GM10266 (cell line): Measurements from ENCODE around the gene TIMM13.

Experiments used
- DNase-seq: peaks from one replicate; pipeline ENCODE4 v3.0.0; 2012; ENCODE audit errors: extremely low spot score
- CTCF ChIP-seq: IDR thresholded peaks from 2 replicates; pipeline ENCODE4 v1.5.1; 2012; ENCODE audit warnings: mild to moderate bottlenecking, low read depth; ENCODE audit not compliant: control insufficient read depth, insufficient read depth; ENCODE audit errors: missing control alignments

Gene TIMM13

GRCh38 chr19:2415281-2415972 lies 12.0 kb downstream of the TIMM13 start:
- no peak for DNase-seq

DNA sequence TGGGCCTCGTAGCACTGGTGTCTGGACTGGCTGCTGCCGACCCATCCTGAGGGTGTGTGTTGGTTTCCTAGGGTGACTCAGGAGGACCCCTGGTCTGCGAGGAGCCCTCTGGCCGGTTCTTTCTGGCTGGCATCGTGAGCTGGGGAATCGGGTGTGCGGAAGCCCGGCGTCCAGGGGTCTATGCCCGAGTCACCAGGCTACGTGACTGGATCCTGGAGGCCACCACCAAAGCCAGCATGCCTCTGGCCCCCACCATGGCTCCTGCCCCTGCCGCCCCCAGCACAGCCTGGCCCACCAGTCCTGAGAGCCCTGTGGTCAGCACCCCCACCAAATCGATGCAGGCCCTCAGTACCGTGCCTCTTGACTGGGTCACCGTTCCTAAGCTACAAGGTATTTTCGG lies 13.8 kb downstream of the TIMM13 start:
- TF ChIP-seq CTCF = no peak
- no peak for DNase-seq

More at GRCh38 chr19:2415281-2415972, 12.0 kb downstream of the TIMM13 start:
- TF ChIP-seq CTCF = no peak

DNA sequence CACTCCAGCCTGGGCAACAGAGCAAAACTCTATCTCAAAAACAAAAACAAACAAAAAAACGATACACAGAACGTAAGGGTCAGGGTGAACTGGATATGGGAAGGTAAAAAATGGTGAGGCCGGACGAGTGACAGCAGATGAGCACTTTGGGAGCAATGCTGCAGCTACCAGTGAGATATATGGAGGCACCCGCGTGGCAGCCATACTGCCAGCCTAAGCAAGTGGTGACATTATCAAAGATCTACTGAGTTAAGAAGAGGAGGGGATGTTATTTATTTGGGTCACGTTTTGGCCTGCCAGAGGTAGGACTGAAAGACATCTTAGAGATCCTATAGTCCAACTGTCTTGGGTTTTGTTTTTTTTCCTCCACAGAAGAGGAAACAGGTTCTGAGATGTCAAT lies 14.2 kb downstream of the TIMM13 start:
- DNase-seq = no peak
- TF ChIP-seq CTCF = no peak

GRCh38 chr19:2412449-2412848 lies 14.9 kb downstream of the TIMM13 start:
- TF ChIP-seq CTCF = no peak
- DNase-seq = peak; percentile 12

GRCh38 chr19:2411709-2412108 lies 15.7 kb downstream of the TIMM13 start:
- TF ChIP-seq CTCF = no peak
- peak; percentile 3 for DNase-seq

DNA sequence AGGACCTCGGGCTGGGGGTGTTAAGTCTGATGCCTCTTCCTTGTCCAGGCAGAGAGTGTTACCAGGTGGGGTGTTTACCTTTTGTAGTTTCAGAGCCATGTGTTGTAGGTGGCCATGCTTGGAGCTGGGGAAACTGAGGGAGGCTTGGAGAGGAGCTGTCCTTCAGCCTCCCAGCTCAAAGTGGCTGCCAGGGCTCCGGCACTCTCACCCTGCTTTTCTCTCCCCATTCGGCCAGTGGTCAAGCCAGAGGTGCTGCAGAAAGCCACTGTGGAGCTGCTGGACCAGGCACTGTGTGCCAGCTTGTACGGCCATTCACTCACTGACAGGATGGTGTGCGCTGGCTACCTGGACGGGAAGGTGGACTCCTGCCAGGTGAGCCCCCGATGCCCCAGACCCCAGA lies 17.4 kb downstream of the TIMM13 start:
- no peak for DNase-seq
- no peak for TF ChIP-seq CTCF

DNA sequence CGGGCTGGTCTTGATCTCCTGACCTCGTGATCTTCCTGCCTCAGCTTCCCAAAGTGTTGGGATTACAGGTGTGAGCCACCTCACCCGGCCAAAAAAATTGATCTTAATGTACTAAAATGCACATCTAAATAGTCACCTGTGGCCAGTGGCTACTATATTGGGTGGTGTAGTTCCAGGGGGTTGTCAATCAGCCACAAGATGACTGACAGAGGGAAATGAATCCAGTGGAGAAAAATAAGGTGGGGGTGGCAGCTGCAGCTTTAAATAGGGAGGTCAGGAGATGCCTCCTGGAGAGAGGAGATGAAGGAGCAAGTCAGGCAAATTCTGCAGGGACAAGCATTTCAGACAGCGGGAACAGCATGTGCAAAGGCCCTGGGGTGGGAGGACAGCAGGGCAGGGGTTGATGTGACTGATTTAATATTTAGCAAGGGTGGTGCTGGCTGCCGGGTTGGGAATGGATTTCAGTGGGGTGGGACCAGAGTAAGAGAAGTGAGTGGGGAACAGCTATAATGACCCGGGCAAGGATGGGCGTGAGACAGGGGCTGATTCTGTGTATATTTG lies 18.0 kb downstream of the TIMM13 start:
- DNase-seq = no peak

More for the DNA sequence above, 18.0 kb downstream of the TIMM13 start:
- TF ChIP-seq CTCF = no peak
